Type B pancreatic cell (in vitro differentiated cells): ENCODE results near the gene UHMK1. TPM values are rescaled to one million over a fixed set of nuclear protein-coding genes. Genes with fewer than 3 reads are reported as not detected.
"Not testable (repeated sequence)": the region's sequence is repeated elsewhere in the genome, so short reads cannot be mapped to it uniquely, and the experiment has no call there.

Experiments
- DNase-seq: peaks from one replicate; pipeline ENCODE4 v3.0.0; 2021; ENCODE audit warnings: mixed read lengths; ENCODE audit not compliant: unreplicated experiment; ENCODE audit errors: extremely low spot score
- H3K27ac Mint-ChIP-seq: 2 replicates; pipeline ENCODE4 v1.8.0; 2021; ENCODE audit warnings: mild to moderate bottlenecking, mixed read lengths
- H3K27me3 Mint-ChIP-seq: 2 replicates; pipeline ENCODE4 v1.8.0; 2021; ENCODE audit warnings: mixed read lengths
- H3K36me3 Mint-ChIP-seq: 2 replicates; pipeline ENCODE4 v1.8.0; 2021; ENCODE audit warnings: mixed read lengths
- H3K4me1 Mint-ChIP-seq: one replicate; pipeline ENCODE4 v1.8.0; 2021; ENCODE audit warnings: mixed read lengths; ENCODE audit not compliant: unreplicated experiment
- H3K4me3 Mint-ChIP-seq: 2 replicates; pipeline ENCODE4 v1.8.0; 2021; ENCODE audit warnings: mild to moderate bottlenecking, mixed read lengths
- H3K9me3 Mint-ChIP-seq: 2 replicates; pipeline ENCODE4 v1.8.0; 2021; ENCODE audit warnings: mixed read lengths
- total RNA-seq: library from RNA; stranded (reverse); gene quantifications from 2 replicates; pipeline ENCODE4 v1.2.1, GENCODE V29; 2021; ENCODE audit warnings: low replicate concordance
- TF ChIP-seq, protein P1 (sequence below): fragments of 200-600 bp; sonication (generic); conservative IDR thresholded peaks from 2 replicates; pipeline ENCODE4 v1.5.0; 2021; ENCODE audit warnings: antibody characterized with exemption, mild to moderate bottlenecking

UHMK1 gene
- total RNA-seq, 1 donor from 2014 or later, result 23.3 TPM

DNA sequence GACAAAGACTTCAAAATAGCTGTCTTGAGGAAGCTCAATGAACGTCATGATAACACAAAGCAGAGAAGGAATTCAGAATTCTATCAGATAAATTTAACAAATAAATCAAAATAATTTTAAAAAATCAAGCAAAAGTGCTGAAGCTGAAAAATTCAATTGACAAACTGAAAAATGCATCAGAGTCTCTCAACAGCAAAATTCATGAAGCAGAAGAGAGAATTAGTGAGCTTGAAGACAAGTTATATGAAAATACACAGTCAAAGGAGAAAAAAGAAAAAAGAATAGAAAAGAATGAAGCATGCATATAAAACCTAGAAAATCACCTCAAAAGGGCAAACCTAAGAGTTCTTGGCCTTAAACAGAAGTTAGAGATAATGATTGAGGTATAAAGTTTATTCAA lies 21.0 kb upstream of the UHMK1 start:
- H3K4me3 Mint-ChIP-seq, result no peak overlapping the region
- H3K27me3 Mint-ChIP-seq, result peaks cover 4% of the 10 kb centered on the region
- TF ChIP-seq, protein P1, sequence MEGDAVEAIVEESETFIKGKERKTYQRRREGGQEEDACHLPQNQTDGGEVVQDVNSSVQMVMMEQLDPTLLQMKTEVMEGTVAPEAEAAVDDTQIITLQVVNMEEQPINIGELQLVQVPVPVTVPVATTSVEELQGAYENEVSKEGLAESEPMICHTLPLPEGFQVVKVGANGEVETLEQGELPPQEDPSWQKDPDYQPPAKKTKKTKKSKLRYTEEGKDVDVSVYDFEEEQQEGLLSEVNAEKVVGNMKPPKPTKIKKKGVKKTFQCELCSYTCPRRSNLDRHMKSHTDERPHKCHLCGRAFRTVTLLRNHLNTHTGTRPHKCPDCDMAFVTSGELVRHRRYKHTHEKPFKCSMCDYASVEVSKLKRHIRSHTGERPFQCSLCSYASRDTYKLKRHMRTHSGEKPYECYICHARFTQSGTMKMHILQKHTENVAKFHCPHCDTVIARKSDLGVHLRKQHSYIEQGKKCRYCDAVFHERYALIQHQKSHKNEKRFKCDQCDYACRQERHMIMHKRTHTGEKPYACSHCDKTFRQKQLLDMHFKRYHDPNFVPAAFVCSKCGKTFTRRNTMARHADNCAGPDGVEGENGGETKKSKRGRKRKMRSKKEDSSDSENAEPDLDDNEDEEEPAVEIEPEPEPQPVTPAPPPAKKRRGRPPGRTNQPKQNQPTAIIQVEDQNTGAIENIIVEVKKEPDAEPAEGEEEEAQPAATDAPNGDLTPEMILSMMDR, result no peak

DNA sequence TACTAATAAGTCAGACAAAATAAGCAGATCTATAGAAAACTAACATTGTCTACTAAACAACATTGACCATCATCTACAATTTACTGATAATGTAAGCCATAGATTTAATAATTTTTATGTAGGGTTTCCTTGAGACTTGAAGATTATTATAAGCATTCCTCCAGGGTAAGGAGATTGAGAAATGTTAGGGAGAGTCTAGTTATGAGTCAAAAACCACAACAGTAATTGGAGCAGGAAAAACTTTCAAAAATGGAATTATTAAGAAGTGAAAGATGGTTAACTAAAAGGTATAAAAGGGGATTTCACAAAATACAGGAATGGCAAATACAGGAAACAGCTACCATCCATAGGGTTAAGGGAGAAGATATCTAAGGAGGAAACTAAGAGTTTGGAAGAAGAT lies 12.4 kb upstream of the UHMK1 start:
- no peak for DNase-seq
- H3K4me3 Mint-ChIP-seq, result no peak overlapping the region
- no peaks in the 10 kb centered on the region for H3K36me3 Mint-ChIP-seq
- peaks cover 3% of the 10 kb centered on the region for H3K9me3 Mint-ChIP-seq
- TF ChIP-seq, protein P1, result no peak
- H3K27ac Mint-ChIP-seq, result no peak overlapping the region
- no peaks in the 10 kb centered on the region for H3K4me1 Mint-ChIP-seq
- H3K27me3 Mint-ChIP-seq, result peaks cover 26% of the 10 kb centered on the region

More for the DNA sequence above, 21.0 kb upstream of the UHMK1 start:
- Mint-ChIP-seq H3K9me3 (peaks cover 5% of the 10 kb centered on the region), H3K27ac (no peak overlapping the region), H3K4me1 (no peaks in the 10 kb centered on the region), H3K36me3 (no peaks in the 10 kb centered on the region)
- DNase-seq, result no peak

DNA sequence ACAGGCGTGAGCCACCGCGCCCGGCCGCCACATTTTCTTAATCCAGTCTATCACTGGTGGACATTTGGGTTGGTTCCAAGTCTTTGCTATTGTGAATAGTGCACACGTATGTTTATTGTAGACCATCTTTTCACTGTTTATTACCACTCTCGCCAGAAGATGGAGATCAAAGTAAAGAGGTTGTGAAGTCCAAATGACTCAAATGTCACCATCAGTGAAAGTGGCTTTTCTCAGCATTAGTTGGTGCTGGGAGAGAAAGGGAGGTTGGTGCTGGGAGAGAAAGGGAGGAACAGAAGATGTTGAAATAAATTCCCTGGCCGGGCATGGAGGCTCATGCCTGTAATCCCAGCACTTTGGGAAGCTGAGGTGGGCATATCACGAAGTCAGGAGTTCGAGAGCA lies 10.4 kb upstream of the UHMK1 start:
- peaks cover 37% of the 10 kb centered on the region for H3K27me3 Mint-ChIP-seq
- H3K4me1 Mint-ChIP-seq, result no peaks in the 10 kb centered on the region
- TF ChIP-seq, protein P1, result no peak
- no peak overlapping the region for H3K27ac Mint-ChIP-seq
- H3K4me3 Mint-ChIP-seq, result no peak overlapping the region
- no peaks in the 10 kb centered on the region for H3K36me3 Mint-ChIP-seq
- H3K9me3 Mint-ChIP-seq, result no peaks in the 10 kb centered on the region
- no peak for DNase-seq

DNA sequence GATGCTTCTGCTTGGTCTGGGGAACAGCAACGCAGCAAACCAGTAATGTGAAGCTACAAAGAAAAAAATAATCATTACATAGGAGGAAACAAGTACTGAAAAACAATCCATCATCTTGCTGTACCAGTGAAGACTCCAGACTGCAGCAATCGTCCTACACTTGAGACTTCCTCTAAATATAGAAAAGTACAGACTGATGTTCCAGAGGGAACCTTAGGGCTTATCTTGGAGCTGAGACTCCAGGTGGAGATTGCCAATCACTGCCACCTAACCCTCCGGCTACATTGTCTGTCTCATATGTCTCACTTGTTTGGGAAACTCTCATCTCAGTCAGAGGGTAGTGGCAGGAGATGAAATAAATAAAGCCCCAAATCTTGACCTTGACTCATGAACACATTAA lies 9.4 kb upstream of the UHMK1 start:
- TF ChIP-seq, protein P1, result no peak
- no peak overlapping the region for H3K27ac Mint-ChIP-seq
- no peaks in the 10 kb centered on the region for H3K4me1 Mint-ChIP-seq
- no peaks in the 10 kb centered on the region for H3K36me3 Mint-ChIP-seq
- no peak for DNase-seq
- no peaks in the 10 kb centered on the region for H3K9me3 Mint-ChIP-seq
- peaks cover 45% of the 10 kb centered on the region for H3K27me3 Mint-ChIP-seq
- H3K4me3 Mint-ChIP-seq, result no peak overlapping the region

DNA sequence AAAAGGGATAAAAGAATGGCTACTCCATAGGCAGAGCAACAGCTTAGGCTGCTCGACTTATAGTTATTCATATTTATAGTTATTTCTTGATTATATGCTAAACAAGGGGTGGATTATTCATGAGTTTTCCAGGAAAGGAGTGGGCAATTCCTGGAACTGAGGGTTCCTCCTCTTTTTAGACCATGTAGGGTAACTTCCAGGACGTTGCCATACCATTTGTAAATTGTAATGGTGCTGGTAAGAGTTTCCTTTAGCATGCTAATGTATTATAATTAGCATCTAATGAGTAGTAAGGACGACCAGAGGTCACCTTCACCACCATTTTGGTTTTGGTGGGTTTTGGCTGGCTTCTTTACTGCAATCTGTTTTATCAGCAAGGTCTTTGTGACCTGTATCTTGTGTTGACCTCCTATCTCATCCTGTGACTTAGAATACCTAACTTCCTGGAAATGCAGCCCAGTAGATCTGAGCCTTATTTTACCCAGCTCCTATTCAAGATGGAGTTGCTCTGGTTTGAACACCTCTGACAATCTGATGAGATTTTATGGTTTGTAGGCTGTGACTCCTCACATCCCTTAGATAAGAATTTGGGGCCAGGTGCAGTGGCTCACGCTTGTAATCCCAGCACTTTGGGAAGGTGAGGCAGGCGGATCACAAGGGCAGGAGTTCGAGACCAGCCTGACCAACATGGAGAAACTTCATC lies 1.9 kb upstream of the UHMK1 start:
- not testable (repeated sequence) for H3K4me3 Mint-ChIP-seq, DNase-seq, H3K9me3 Mint-ChIP-seq, H3K27ac Mint-ChIP-seq, H3K36me3 Mint-ChIP-seq
- H3K4me1 Mint-ChIP-seq, result peaks cover 16% of the 10 kb centered on the region
- H3K27me3 Mint-ChIP-seq, result peaks cover 28% of the 10 kb centered on the region

DNA sequence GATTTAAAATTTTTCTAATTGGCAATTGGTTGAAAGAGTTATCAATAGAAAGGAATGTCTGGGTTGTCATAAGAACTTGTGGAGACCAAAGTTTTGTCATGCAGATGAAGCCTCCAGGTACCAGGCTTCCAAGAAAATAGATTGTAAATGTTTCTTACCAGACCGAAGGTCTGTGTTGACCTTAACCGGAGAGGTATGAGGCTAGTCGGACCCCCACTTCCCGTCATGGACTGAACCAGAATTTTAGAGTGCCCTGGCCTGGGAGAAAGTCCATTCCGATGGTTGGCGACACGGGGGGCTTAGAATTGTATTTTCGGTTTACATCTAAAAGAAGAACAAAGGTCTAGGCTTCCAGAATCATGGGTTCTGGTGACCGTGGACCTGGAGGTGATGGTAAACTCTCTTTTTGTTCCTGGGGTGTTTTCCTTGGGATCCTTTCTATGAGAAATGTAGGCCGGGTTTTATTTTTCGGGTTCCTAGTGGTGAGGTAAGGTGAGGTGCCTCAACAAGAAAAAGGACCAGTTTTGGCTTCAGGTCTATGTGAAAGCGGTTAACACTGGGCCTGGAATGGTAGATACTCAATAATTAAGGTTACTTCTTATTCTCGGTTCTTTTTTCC lies 405 bp upstream of the UHMK1 start:
- H3K36me3 Mint-ChIP-seq, result peaks cover 8% of the 10 kb centered on the region
- peak overlapping the region; percentile 90 for H3K27ac Mint-ChIP-seq
- H3K27me3 Mint-ChIP-seq, result peaks cover 15% of the 10 kb centered on the region
- H3K9me3 Mint-ChIP-seq, result peaks cover 4% of the 10 kb centered on the region
- H3K4me1 Mint-ChIP-seq, result peaks cover 16% of the 10 kb centered on the region
- no peak for DNase-seq
- H3K4me3 Mint-ChIP-seq, result peak overlapping the region; percentile 96
- TF ChIP-seq, protein P1, result peak; percentile 35
